H9 (cell line): ENCODE results near the gene TPCN2. TPM values are rescaled to one million over a fixed set of nuclear protein-coding genes. Genes with fewer than 3 reads are reported as not detected.

ENCODE experiments used
- DNase-seq: peaks from one replicate; pipeline ENCODE4 v3.0.0-alpha.2; 2017
- H2AFZ ChIP-seq: one replicate; pipeline ENCODE4 v1.6.1; 2013; ENCODE audit warnings: mild to moderate bottlenecking, low read length, control low read depth, moderate library complexity
- H2AK5ac ChIP-seq: 2 replicates; pipeline ENCODE4 v1.6.1; 2013; ENCODE audit warnings: low read length, control low read depth, mixed read lengths; ENCODE audit not compliant: insufficient read length
- H2BK120ac ChIP-seq: one replicate; pipeline ENCODE4 v1.6.1; 2013; ENCODE audit warnings: low read depth, mild to moderate bottlenecking, low read length, control low read depth, inconsistent platforms; ENCODE audit not compliant: poor library complexity, severe bottlenecking
- H2BK12ac ChIP-seq: 2 replicates; pipeline ENCODE4 v1.6.1; 2013; ENCODE audit warnings: low read length, control low read depth, mixed read lengths, low read depth; ENCODE audit not compliant: insufficient read length
- H2BK15ac ChIP-seq: 2 replicates; pipeline ENCODE4 v1.6.1; 2013; ENCODE audit warnings: low read depth, low read length, control low read depth
- H2BK20ac ChIP-seq: one replicate; pipeline ENCODE4 v1.6.1; 2013; ENCODE audit warnings: low read depth, mild to moderate bottlenecking, low read length, control low read depth, inconsistent platforms; ENCODE audit not compliant: poor library complexity, severe bottlenecking
- H2BK5ac ChIP-seq: 2 replicates; pipeline ENCODE4 v1.6.1; 2013; ENCODE audit warnings: low read length, control low read depth, mixed read lengths; ENCODE audit not compliant: insufficient read length
- H3K14ac ChIP-seq: 2 replicates; pipeline ENCODE4 v1.6.1; 2013; ENCODE audit warnings: low read length, control low read depth; ENCODE audit not compliant: insufficient read depth
- H3K18ac ChIP-seq: 2 replicates; pipeline ENCODE4 v1.6.1; 2013; ENCODE audit warnings: low read depth, mild to moderate bottlenecking, mixed read lengths, low read length, control low read depth; ENCODE audit not compliant: insufficient read length
- H3K23ac ChIP-seq: 2 replicates; pipeline ENCODE4 v1.6.1; 2013; ENCODE audit warnings: low read length, control low read depth, mixed read lengths, low read depth; ENCODE audit not compliant: insufficient read length
- H3K23me2 ChIP-seq: 2 replicates; pipeline ENCODE4 v1.6.1; 2013; ENCODE audit warnings: low read depth, mild to moderate bottlenecking, mixed read lengths, low read length, control low read depth; ENCODE audit not compliant: insufficient read length, poor library complexity, severe bottlenecking
- H3K27ac ChIP-seq: 2 replicates; pipeline ENCODE4 v1.5.1; 2013; ENCODE audit warnings: low read length, control low read depth, mixed read lengths, low read depth; ENCODE audit not compliant: insufficient read length
- H3K27me3 ChIP-seq: 2 replicates; pipeline ENCODE4 v1.6.1; 2013; ENCODE audit warnings: low read length, control low read depth, inconsistent platforms; ENCODE audit not compliant: insufficient read depth
- H3K4ac ChIP-seq: 2 replicates; pipeline ENCODE4 v1.6.1; 2013; ENCODE audit warnings: low read depth, mild to moderate bottlenecking, control low read depth, inconsistent platforms, low read length, moderate library complexity
- H3K4me1 ChIP-seq: 2 replicates; pipeline ENCODE4 v1.6.1; 2013; ENCODE audit warnings: low read length, control low read depth, inconsistent platforms; ENCODE audit not compliant: insufficient read depth
- H3K4me2 ChIP-seq: 2 replicates; pipeline ENCODE4 v1.6.1; 2013; ENCODE audit warnings: low read length, control low read depth, mixed read lengths; ENCODE audit not compliant: insufficient read length, insufficient read depth
- H3K56ac ChIP-seq: 2 replicates; pipeline ENCODE4 v1.6.1; 2013; ENCODE audit warnings: low read depth, mild to moderate bottlenecking, mixed read lengths, low read length, control low read depth; ENCODE audit not compliant: insufficient read length
- H3K79me1 ChIP-seq: 2 replicates; pipeline ENCODE4 v1.6.1; 2013; ENCODE audit warnings: low read depth, mild to moderate bottlenecking, moderate library complexity, low read length, control low read depth, inconsistent platforms; ENCODE audit not compliant: insufficient read depth, poor library complexity, severe bottlenecking
- H3K79me2 ChIP-seq: 2 replicates; pipeline ENCODE4 v1.6.1; 2013; ENCODE audit warnings: low read length, control low read depth, inconsistent platforms; ENCODE audit not compliant: insufficient read depth
- H3K9ac ChIP-seq: 2 replicates; pipeline ENCODE4 v1.6.1; 2013; ENCODE audit warnings: low read length, control low read depth, mixed read lengths; ENCODE audit not compliant: insufficient read length; ENCODE audit errors: extremely low read depth
- H3K9me3 ChIP-seq: one replicate; pipeline ENCODE4 v1.6.1; 2013; ENCODE audit warnings: low read depth, low read length, inconsistent platforms; ENCODE audit not compliant: control insufficient read depth
- H3T11ph ChIP-seq: one replicate; pipeline ENCODE4 v1.6.1; 2013; ENCODE audit warnings: mild to moderate bottlenecking, low read length, control low read depth, inconsistent platforms
- H4K20me1 ChIP-seq: one replicate; pipeline ENCODE4 v1.6.1; 2013; ENCODE audit not compliant: control insufficient read depth, insufficient read length, insufficient read depth
- H4K5ac ChIP-seq: 2 replicates; pipeline ENCODE4 v1.6.1; 2013; ENCODE audit warnings: low read depth, mild to moderate bottlenecking, mixed read lengths, low read length, control low read depth; ENCODE audit not compliant: insufficient read length
- H4K8ac ChIP-seq: replicated peaks from 2 replicates; pipeline ENCODE4 v1.6.1; 2013; ENCODE audit warnings: low read length, control low read depth, mixed read lengths, low read depth; ENCODE audit not compliant: insufficient read length
- H4K91ac ChIP-seq: 2 replicates; pipeline ENCODE4 v1.6.1; 2013; ENCODE audit warnings: low read depth, mild to moderate bottlenecking, moderate library complexity, mixed read lengths, low read length, control low read depth; ENCODE audit not compliant: insufficient read length
- H3K27ac Mint-ChIP-seq, 3 experiments: 2 replicates in 2 of 3; 3 replicates in 1 of 3; pipeline ENCODE4 v1.8.0; 2020 to 2021; ENCODE audit warnings: mixed read lengths in 3 of 3, mild to moderate bottlenecking in 1 of 3, moderate library complexity in 1 of 3
- H3K27me3 Mint-ChIP-seq: 2 replicates; pipeline ENCODE4 v1.8.0; 2021; ENCODE audit warnings: low read depth, mild to moderate bottlenecking, moderate library complexity, mixed read lengths
- H3K36me3 Mint-ChIP-seq, 3 experiments: 2 replicates in 2 of 3; 3 replicates in 1 of 3; pipeline ENCODE4 v1.8.0; 2020 to 2021; ENCODE audit warnings: low read depth in 3 of 3, mixed read lengths in 3 of 3; ENCODE audit not compliant: insufficient read depth in 1 of 3
- H3K4me1 Mint-ChIP-seq, 2 experiments: 2 replicates each; pipeline ENCODE4 v1.8.0; 2020; ENCODE audit warnings: mixed read lengths in 2 of 2
- H3K4me3 Mint-ChIP-seq, 2 experiments: 2 replicates in 1 of 2; 3 replicates in 1 of 2; pipeline ENCODE4 v1.8.0; 2020 to 2021; ENCODE audit warnings: mild to moderate bottlenecking in 2 of 2, mixed read lengths in 2 of 2, moderate library complexity in 1 of 2
- H3K9me3 Mint-ChIP-seq, 2 experiments: 2 replicates in 1 of 2; 3 replicates in 1 of 2; pipeline ENCODE4 v1.8.0; 2020; ENCODE audit warnings: mild to moderate bottlenecking in 2 of 2, mixed read lengths in 2 of 2, moderate library complexity in 1 of 2
- CTCF ChIP-seq: fragments of 200-600 bp; sonication (generic); conservative IDR thresholded peaks from 3 replicates; pipeline ENCODE4 v1.8.0; 2021; ENCODE audit warnings: antibody characterized with exemption, mild to moderate bottlenecking
- WGBS: extraction: QIAGEN DNeasy Blood & Tissue Kit; methylation state at CpG from one replicate; pipeline ENCODE4 v1.1.7; 2013; ENCODE audit warnings: missing lambda C conversion rate, low lambda C conversion rate, mixed read lengths; ENCODE audit not compliant: insufficient read length; ENCODE audit errors: extremely low coverage; 5-methylcytosine and 5-hydroxymethylcytosine counted together
- total RNA-seq: library from RNA; stranded (reverse); gene quantifications from 2 replicates; pipeline ENCODE4 v1.2.1, GENCODE V29; 2021

The TPCN2 gene
- total RNA-seq, 1 experiment from 2014 or later, result 16.8 TPM

- WGBS, result no CpG with 5 or more reads among the region's 14 CpGs
- no peak for TF ChIP-seq CTCF
- Histone ChIP-seq H3K14ac (no peak overlapping the region), H3K18ac (no peak overlapping the region), H3K9me3 (no peaks in the 10 kb centered on the region), H2AFZ (no peak overlapping the region), H3K79me2 (no peaks in the 10 kb centered on the region), H3K23ac (no peak overlapping the region), H3T11ph (no peak overlapping the region), H3K56ac (no peak overlapping the region), H4K91ac (no peak overlapping the region), H3K79me1 (no peaks in the 10 kb centered on the region), H3K4me2 (no peak overlapping the region), H4K20me1 (peaks cover 4% of the 10 kb centered on the region), H3K4ac (no peak overlapping the region), H3K27ac (no peak overlapping the region), H4K8ac (no peak overlapping the region), H2BK5ac (no peak overlapping the region), H2BK20ac (no peak overlapping the region), H2BK120ac (no peak overlapping the region), H3K27me3 (no peaks in the 10 kb centered on the region), H2BK15ac (no peak overlapping the region), H3K9ac (no peak overlapping the region), H3K23me2 (no peaks in the 10 kb centered on the region), H2AK5ac (no peak overlapping the region), H2BK12ac (no peak overlapping the region), H3K4me1 (no peaks in the 10 kb centered on the region), H4K5ac (no peak overlapping the region)
- DNase-seq, result no peak
- Mint-ChIP-seq H3K27me3 (no peaks in the 10 kb centered on the region), H3K27ac (no peak overlapping the region), H3K4me3 (no peak overlapping the region), H3K36me3 (peaks cover 2 to 19% (median 3%) of the 10 kb centered on the region in 3 experiments; a peak in 4 of 7 replicates), H3K4me1 (0 out of 4 replicates have a peak, but pooled peaks cover 0 to 2% of the 10 kb centered on the region in 2 experiments), H3K9me3 (no peaks in the 10 kb centered on the region)
Observed at GRCh38 chr11:69063652-69064260, 15.0 kb downstream of the TPCN2 start.
